ENCODE data around the gene KRT31. TPM values are rescaled to one million over a fixed set of nuclear protein-coding genes. Genes with fewer than 3 reads are reported as not detected.

The KRT31 gene
- total RNA-seq, 1 donor from 2014 or later = not detected

DNA sequence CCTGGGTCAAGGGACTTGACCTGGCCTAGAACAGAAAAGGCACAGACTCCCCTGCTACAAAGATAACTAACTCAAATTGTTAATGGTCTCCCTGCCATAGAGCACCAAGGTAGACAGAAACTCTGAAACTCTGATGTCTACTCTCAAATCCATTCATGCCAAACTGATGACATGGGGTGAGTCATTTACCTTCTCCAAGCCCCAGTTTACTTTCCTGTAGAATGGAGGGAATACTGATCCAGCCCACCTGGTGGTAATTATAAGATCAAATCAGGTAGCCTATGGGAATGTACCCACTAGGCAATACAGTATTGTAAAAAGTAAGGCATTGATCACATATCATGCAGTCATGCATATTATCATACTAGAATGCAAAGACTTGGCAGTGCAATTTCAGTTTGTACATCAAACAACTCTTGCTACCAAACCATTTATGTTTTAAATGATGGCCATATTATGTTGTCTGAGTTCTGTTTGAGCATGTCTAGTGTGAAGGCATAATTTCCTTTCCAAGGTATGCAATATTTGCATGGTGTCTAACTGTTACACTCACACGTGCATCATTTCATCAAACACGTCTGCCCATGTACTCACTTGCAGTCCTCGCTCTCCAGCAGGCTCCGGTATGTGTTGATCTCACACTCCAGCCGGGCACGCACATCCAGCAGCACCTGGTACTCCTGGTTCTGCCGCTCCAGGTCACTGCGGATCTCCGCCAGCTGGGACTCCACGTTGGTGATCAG lies 3.0 kb downstream of the KRT31 start:
- no peak overlapping the region for H3K4me3 Mint-ChIP-seq
- DNase-seq (ENCODE audit: low spot score in 2 of 2, unreplicated experiment in 2 of 2) = no peak
- no peak overlapping the region for H3K27ac Mint-ChIP-seq
- H3K27me3 Mint-ChIP-seq (ENCODE audit: low read depth) = no peaks in the 10 kb centered on the region
- H3K9me3 Mint-ChIP-seq = no peaks in the 10 kb centered on the region
- no peaks in the 10 kb centered on the region for H3K36me3 Mint-ChIP-seq
- H3K4me1 Mint-ChIP-seq = peaks cover 31% of the 10 kb centered on the region
- no peak for TF ChIP-seq CTCF (IDR thresholded peaks at IDR 0.05; ENCODE audit: unreplicated experiment)

DNA sequence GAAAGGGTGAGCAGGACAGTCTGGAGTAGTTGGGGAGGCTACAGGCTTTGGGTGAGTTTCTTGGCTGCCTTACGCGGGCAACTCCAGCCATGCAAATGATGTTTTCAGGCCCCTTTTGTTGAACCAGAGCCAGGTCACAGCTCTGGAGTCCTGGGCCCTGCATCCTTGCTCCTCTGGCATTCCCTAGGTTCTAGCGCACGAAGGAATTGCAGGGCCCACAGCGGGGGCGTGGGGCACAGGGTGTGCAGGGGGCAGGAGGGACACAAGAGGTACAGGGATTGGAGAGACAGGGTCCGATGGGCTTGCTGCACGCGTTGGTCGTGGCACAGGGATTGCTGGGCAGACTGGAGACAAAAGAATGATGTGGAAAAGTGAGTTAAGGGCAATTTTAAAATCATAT lies 3.6 kb downstream of the KRT31 start:
- no peaks in the 10 kb centered on the region for H3K36me3 Mint-ChIP-seq
- H3K4me1 Mint-ChIP-seq = peaks cover 28% of the 10 kb centered on the region
- H3K27me3 Mint-ChIP-seq (ENCODE audit: low read depth) = no peaks in the 10 kb centered on the region
- H3K4me3 Mint-ChIP-seq = no peak overlapping the region
- no peak for DNase-seq (ENCODE audit: low spot score in 2 of 2, unreplicated experiment in 2 of 2)
- no peak overlapping the region for H3K27ac Mint-ChIP-seq
- no peak for TF ChIP-seq CTCF (IDR thresholded peaks at IDR 0.05; ENCODE audit: unreplicated experiment)
- no peaks in the 10 kb centered on the region for H3K9me3 Mint-ChIP-seq

- H3K27ac Mint-ChIP-seq = no peak overlapping the region
- no peak overlapping the region for H3K4me3 Mint-ChIP-seq
- no peaks in the 10 kb centered on the region for H3K9me3 Mint-ChIP-seq
- H3K36me3 Mint-ChIP-seq = no peaks in the 10 kb centered on the region
- no peak for TF ChIP-seq CTCF (IDR thresholded peaks at IDR 0.05; ENCODE audit: unreplicated experiment)
- no peaks in the 10 kb centered on the region for H3K27me3 Mint-ChIP-seq (ENCODE audit: low read depth)
- peaks cover 28% of the 10 kb centered on the region for H3K4me1 Mint-ChIP-seq
- DNase-seq (ENCODE audit: low spot score in 2 of 2, unreplicated experiment in 2 of 2) = no peak
Measured at GRCh38 chr17:41393294-41393693, 4.1 kb downstream of the KRT31 start.

GRCh38 chr17:41392278-41392677 lies 5.1 kb downstream of the KRT31 start:
- peaks cover 28% of the 10 kb centered on the region for H3K4me1 Mint-ChIP-seq
- peaks cover 2% of the 10 kb centered on the region for H3K36me3 Mint-ChIP-seq
- no peak for DNase-seq (ENCODE audit: low spot score in 2 of 2, unreplicated experiment in 2 of 2)
- H3K27me3 Mint-ChIP-seq (ENCODE audit: low read depth) = no peaks in the 10 kb centered on the region
- H3K9me3 Mint-ChIP-seq = no peaks in the 10 kb centered on the region
- no peak overlapping the region for H3K4me3 Mint-ChIP-seq
- H3K27ac Mint-ChIP-seq = no peak overlapping the region
- TF ChIP-seq CTCF (IDR thresholded peaks at IDR 0.05; ENCODE audit: unreplicated experiment) = no peak

GRCh38 chr17:41391535-41391934 lies 5.9 kb downstream of the KRT31 start:
- Mint-ChIP-seq H3K27me3 (ENCODE audit: low read depth) (no peaks in the 10 kb centered on the region), H3K4me1 (peaks cover 25% of the 10 kb centered on the region), H3K4me3 (no peak overlapping the region), H3K36me3 (peaks cover 5% of the 10 kb centered on the region), H3K9me3 (peaks cover 3% of the 10 kb centered on the region), H3K27ac (no peak overlapping the region)
- DNase-seq (ENCODE audit: low spot score in 2 of 2, unreplicated experiment in 2 of 2) = no peak
- TF ChIP-seq CTCF (IDR thresholded peaks at IDR 0.05; ENCODE audit: unreplicated experiment) = no peak
